DOHH2 (cell line): ENCODE data around the gene WFDC9.

Source experiments
- CTCF ChIP-seq: fragments of 200-600 bp; sonication (generic); IDR thresholded peaks from one replicate; pipeline ENCODE4 v1.5.1; 2014; ENCODE audit warnings: antibody characterized with exemption, mild to moderate bottlenecking, low read depth, low read length; ENCODE audit not compliant: poor library complexity, severe bottlenecking
- EZH2phosphoT487 ChIP-seq: fragments of 200-600 bp; sonication (generic); IDR thresholded peaks from 2 replicates; pipeline ENCODE4 v1.6.1; 2017; ENCODE audit warnings: borderline replicate concordance, mild to moderate bottlenecking, antibody characterized with exemption, low read length, moderate library complexity, mixed read lengths

DNA sequence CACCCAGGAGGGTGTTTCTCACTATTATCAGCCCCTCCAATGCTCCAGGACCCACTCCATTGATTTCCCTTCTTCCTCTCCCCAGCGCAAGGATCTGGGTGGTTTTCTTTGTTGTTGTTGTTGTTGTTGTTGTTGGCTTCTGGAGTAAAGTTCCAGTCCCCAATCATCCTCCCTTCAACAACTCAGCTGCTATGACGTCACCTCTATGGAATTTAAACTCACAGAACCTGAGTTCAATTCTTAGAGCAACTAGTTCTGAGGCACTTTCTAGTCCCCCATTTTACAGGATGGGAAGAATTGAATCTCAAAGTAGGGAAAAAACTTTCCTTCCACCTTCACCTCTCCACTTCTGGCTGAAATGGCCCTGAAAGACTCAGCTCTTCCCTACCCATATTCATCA is 42.3 kb downstream of the WFDC9 start:
- TF ChIP-seq CTCF (no peak), EZH2phosphoT487 (no peak)
